ENCODE results near the gene CCDC88C. TPM values are rescaled to one million over a fixed set of nuclear protein-coding genes. Genes with fewer than 3 reads are reported as not detected.

The CCDC88C gene
- total and polyA plus RNA-seq, 2 donors (not counting 3 experiments of a cell fraction or from before 2014, with no cell fraction given), result 11.4 to 52.1 TPM

GRCh38 chr14:91402348-91402747 is 15.3 kb downstream of the CCDC88C start:
- Histone ChIP-seq H2AFZ (ENCODE audit: low read depth, low read length) (peak overlapping the region; percentile 17), H3K27me3 (ENCODE audit: control insufficient read depth in 2 of 2, insufficient read depth in 2 of 2, low read length in 2 of 2) (no peaks in the 10 kb centered on the region), H3K4me3 (replicated peaks in 1 of 3; ENCODE audit: insufficient read depth in 1 of 3, low read depth in 1 of 3, low read length in 3 of 3) (peak overlapping the region in 1 of 3 experiments; percentile 13), H3K36me3 (ENCODE audit: control insufficient read depth in 2 of 2, extremely low read depth in 1 of 2, insufficient read depth in 2 of 2, low read length in 2 of 2) (peaks cover 0 to 3% of the 10 kb centered on the region in 2 experiments), H3K79me2 (ENCODE audit: control insufficient read depth, insufficient read depth, low read length) (peaks cover 26% of the 10 kb centered on the region), H3K4me1 (ENCODE audit: control insufficient read depth, extremely low read depth, insufficient read depth, low read length) (peaks cover 39% of the 10 kb centered on the region), H3K9me3 (replicated peaks; ENCODE audit: control insufficient read depth, insufficient read depth, low read length) (no peaks in the 10 kb centered on the region), H4K20me1 (replicated peaks; ENCODE audit: control insufficient read depth, extremely low read depth, insufficient read depth, low read length) (no peaks in the 10 kb centered on the region), H3K9ac (replicated peaks; ENCODE audit: extremely low read depth, insufficient read depth, low read length) (peak overlapping the region; percentile 12), H3K9me1 (replicated peaks; ENCODE audit: control insufficient read depth, extremely low read depth, insufficient read depth, low read length) (no peaks in the 10 kb centered on the region), H3K4me2 (ENCODE audit: insufficient read depth, low read length) (peak overlapping the region; percentile 79), H3K27ac (ENCODE audit: insufficient read depth, low read depth, low read length) (peak overlapping the region; percentile 36)
- TF ChIP-seq MYC (IDR thresholded peaks at IDR 0.05; ENCODE audit: low read depth, low read length), result no peak
- TF ChIP-seq GATA2 (IDR thresholded peaks at IDR 0.05; ENCODE audit: insufficient read depth, insufficient read length, low read depth, low read length), result no peak
- TF ChIP-seq EZH2 (IDR thresholded peaks at IDR 0.05; ENCODE audit: borderline replicate concordance, low read depth, low read length, severe bottlenecking), result no peak
- TF ChIP-seq POLR2AphosphoS5 (IDR thresholded peaks at IDR 0.05; ENCODE audit: insufficient read depth, low read depth, low read length), result no peak
- TF ChIP-seq POLR2A (IDR thresholded peaks at IDR 0.05; ENCODE audit: low read depth, low read length), result no peak
- no peak for TF ChIP-seq MAX (IDR thresholded peaks at IDR 0.05; ENCODE audit: insufficient read depth, insufficient read length)
- ChIA-PET CTCF (interaction anchor here (0.7 to 7.0 kb wide), 5 partner anchors 9 to 78 kb away, joined by 3 to 32 read pairs (median 8); partner anchors contain the start of gene CCDC88C), POLR2A (no interaction called here)
- no peak for DNase-seq (ENCODE audit: low read depth, low spot score)
- no TSS peak for BruUV-seq (replicated peaks)
- dilution Hi-C loops (cut with MboI; ENCODE audit: extremely low pct_ligation_motif_present, low sequenced_read_pairs), result no loop called here
- no peak for FAIRE-seq
- intact Hi-C loops (cut with micrococcal nuclease), result loop anchor here (2.0 kb wide), 1 partner anchor 30 kb away; no protein-coding TSS in a partner anchor

- Histone ChIP-seq H3K4me1 (ENCODE audit: control insufficient read depth, extremely low read depth, insufficient read depth, low read length) (peaks cover 41% of the 10 kb centered on the region), H3K9ac (replicated peaks; ENCODE audit: extremely low read depth, insufficient read depth, low read length) (no peak overlapping the region), H3K4me2 (ENCODE audit: insufficient read depth, low read length) (no peak overlapping the region), H3K4me3 (replicated peaks in 1 of 3; ENCODE audit: insufficient read depth in 1 of 3, low read depth in 1 of 3, low read length in 3 of 3) (no peak overlapping the region), H3K79me2 (ENCODE audit: control insufficient read depth, insufficient read depth, low read length) (peaks cover 26% of the 10 kb centered on the region), H3K9me3 (replicated peaks; ENCODE audit: control insufficient read depth, insufficient read depth, low read length) (no peaks in the 10 kb centered on the region), H3K27me3 (ENCODE audit: control insufficient read depth in 2 of 2, insufficient read depth in 2 of 2, low read length in 2 of 2) (no peaks in the 10 kb centered on the region), H3K9me1 (replicated peaks; ENCODE audit: control insufficient read depth, extremely low read depth, insufficient read depth, low read length) (no peaks in the 10 kb centered on the region), H4K20me1 (replicated peaks; ENCODE audit: control insufficient read depth, extremely low read depth, insufficient read depth, low read length) (no peaks in the 10 kb centered on the region), H3K36me3 (ENCODE audit: control insufficient read depth in 2 of 2, extremely low read depth in 1 of 2, insufficient read depth in 2 of 2, low read length in 2 of 2) (no peaks in the 10 kb centered on the region), H2AFZ (ENCODE audit: low read depth, low read length) (no peak overlapping the region), H3K27ac (ENCODE audit: insufficient read depth, low read depth, low read length) (no peak overlapping the region)
- TF ChIP-seq GATA2 (IDR thresholded peaks at IDR 0.05; ENCODE audit: insufficient read depth, insufficient read length, low read depth, low read length) (no peak), MYC (IDR thresholded peaks at IDR 0.05; ENCODE audit: low read depth, low read length) (no peak), FOS (IDR thresholded peaks at IDR 0.05; ENCODE audit: borderline replicate concordance, insufficient read depth, low read length) (no peak), POLR2A (IDR thresholded peaks at IDR 0.05; ENCODE audit: low read depth, low read length) (no peak), JUN (IDR thresholded peaks at IDR 0.05; ENCODE audit: borderline replicate concordance, insufficient read depth, insufficient read length, low read depth) (no peak), MAX (IDR thresholded peaks at IDR 0.05; ENCODE audit: insufficient read depth, insufficient read length) (no peak), CTCF (IDR thresholded peaks at IDR 0.05; ENCODE audit: extremely low read depth in 1 of 2, insufficient read depth in 1 of 2, low read depth in 1 of 2, low read length in 2 of 2) (no peak), EZH2 (IDR thresholded peaks at IDR 0.05; ENCODE audit: borderline replicate concordance, low read depth, low read length, severe bottlenecking) (no peak), POLR2AphosphoS5 (IDR thresholded peaks at IDR 0.05; ENCODE audit: insufficient read depth, low read depth, low read length) (no peak)
- DNase-seq (ENCODE audit: low read depth, low spot score) (peak; percentile 53), FAIRE-seq (peak; percentile 80)
- intact Hi-C loops (cut with micrococcal nuclease) (loop anchor here (2.0 kb wide), 1 partner anchor 29 kb away; no protein-coding TSS in a partner anchor), dilution Hi-C loops (cut with MboI; ENCODE audit: extremely low pct_ligation_motif_present, low sequenced_read_pairs) (no loop called here)
- no TSS peak for BruUV-seq (replicated peaks)
- ChIA-PET POLR2A (no interaction called here), CTCF (interaction anchor here (1.4 to 7.0 kb wide), 3 partner anchors 14 to 78 kb away, joined by 8 to 32 read pairs (median 11); partner anchors contain the start of gene CCDC88C)
Measured at GRCh38 chr14:91401751-91402150, 15.9 kb downstream of the CCDC88C start.

Measured in endothelial cell of umbilical vein (primary cell).